H9 (cell line): Measurements from ENCODE around the gene ARSG. TPM values are rescaled to one million over a fixed set of nuclear protein-coding genes. Genes with fewer than 3 reads are reported as not detected.
A peak's percentile ranks its signal among the peaks of the same experiment; 100 is the strongest.

Experiments used
- DNase-seq: peaks from one replicate; pipeline ENCODE4 v3.0.0-alpha.2; 2017
- H2AFZ ChIP-seq: one replicate; pipeline ENCODE4 v1.6.1; 2013; ENCODE audit warnings: mild to moderate bottlenecking, low read length, control low read depth, moderate library complexity
- H2AK5ac ChIP-seq: 2 replicates; pipeline ENCODE4 v1.6.1; 2013; ENCODE audit warnings: low read length, control low read depth, mixed read lengths; ENCODE audit not compliant: insufficient read length
- H2BK120ac ChIP-seq: one replicate; pipeline ENCODE4 v1.6.1; 2013; ENCODE audit warnings: low read depth, mild to moderate bottlenecking, low read length, control low read depth, inconsistent platforms; ENCODE audit not compliant: poor library complexity, severe bottlenecking
- H2BK12ac ChIP-seq: 2 replicates; pipeline ENCODE4 v1.6.1; 2013; ENCODE audit warnings: low read length, control low read depth, mixed read lengths, low read depth; ENCODE audit not compliant: insufficient read length
- H2BK15ac ChIP-seq: 2 replicates; pipeline ENCODE4 v1.6.1; 2013; ENCODE audit warnings: low read depth, low read length, control low read depth
- H2BK20ac ChIP-seq: one replicate; pipeline ENCODE4 v1.6.1; 2013; ENCODE audit warnings: low read depth, mild to moderate bottlenecking, low read length, control low read depth, inconsistent platforms; ENCODE audit not compliant: poor library complexity, severe bottlenecking
- H2BK5ac ChIP-seq: 2 replicates; pipeline ENCODE4 v1.6.1; 2013; ENCODE audit warnings: low read length, control low read depth, mixed read lengths; ENCODE audit not compliant: insufficient read length
- H3K14ac ChIP-seq: 2 replicates; pipeline ENCODE4 v1.6.1; 2013; ENCODE audit warnings: low read length, control low read depth; ENCODE audit not compliant: insufficient read depth
- H3K18ac ChIP-seq: 2 replicates; pipeline ENCODE4 v1.6.1; 2013; ENCODE audit warnings: low read depth, mild to moderate bottlenecking, mixed read lengths, low read length, control low read depth; ENCODE audit not compliant: insufficient read length
- H3K23ac ChIP-seq: 2 replicates; pipeline ENCODE4 v1.6.1; 2013; ENCODE audit warnings: low read length, control low read depth, mixed read lengths, low read depth; ENCODE audit not compliant: insufficient read length
- H3K23me2 ChIP-seq: 2 replicates; pipeline ENCODE4 v1.6.1; 2013; ENCODE audit warnings: low read depth, mild to moderate bottlenecking, mixed read lengths, low read length, control low read depth; ENCODE audit not compliant: insufficient read length, poor library complexity, severe bottlenecking
- H3K27ac ChIP-seq: 2 replicates; pipeline ENCODE4 v1.5.1; 2013; ENCODE audit warnings: low read length, control low read depth, mixed read lengths, low read depth; ENCODE audit not compliant: insufficient read length
- H3K27me3 ChIP-seq: 2 replicates; pipeline ENCODE4 v1.6.1; 2013; ENCODE audit warnings: low read length, control low read depth, inconsistent platforms; ENCODE audit not compliant: insufficient read depth
- H3K4ac ChIP-seq: 2 replicates; pipeline ENCODE4 v1.6.1; 2013; ENCODE audit warnings: low read depth, mild to moderate bottlenecking, control low read depth, inconsistent platforms, low read length, moderate library complexity
- H3K4me1 ChIP-seq: 2 replicates; pipeline ENCODE4 v1.6.1; 2013; ENCODE audit warnings: low read length, control low read depth, inconsistent platforms; ENCODE audit not compliant: insufficient read depth
- H3K4me2 ChIP-seq: 2 replicates; pipeline ENCODE4 v1.6.1; 2013; ENCODE audit warnings: low read length, control low read depth, mixed read lengths; ENCODE audit not compliant: insufficient read length, insufficient read depth
- H3K56ac ChIP-seq: 2 replicates; pipeline ENCODE4 v1.6.1; 2013; ENCODE audit warnings: low read depth, mild to moderate bottlenecking, mixed read lengths, low read length, control low read depth; ENCODE audit not compliant: insufficient read length
- H3K79me1 ChIP-seq: 2 replicates; pipeline ENCODE4 v1.6.1; 2013; ENCODE audit warnings: low read depth, mild to moderate bottlenecking, moderate library complexity, low read length, control low read depth, inconsistent platforms; ENCODE audit not compliant: insufficient read depth, poor library complexity, severe bottlenecking
- H3K79me2 ChIP-seq: 2 replicates; pipeline ENCODE4 v1.6.1; 2013; ENCODE audit warnings: low read length, control low read depth, inconsistent platforms; ENCODE audit not compliant: insufficient read depth
- H3K9ac ChIP-seq: 2 replicates; pipeline ENCODE4 v1.6.1; 2013; ENCODE audit warnings: low read length, control low read depth, mixed read lengths; ENCODE audit not compliant: insufficient read length; ENCODE audit errors: extremely low read depth
- H3K9me3 ChIP-seq: one replicate; pipeline ENCODE4 v1.6.1; 2013; ENCODE audit warnings: low read depth, low read length, inconsistent platforms; ENCODE audit not compliant: control insufficient read depth
- H3T11ph ChIP-seq: one replicate; pipeline ENCODE4 v1.6.1; 2013; ENCODE audit warnings: mild to moderate bottlenecking, low read length, control low read depth, inconsistent platforms
- H4K20me1 ChIP-seq: one replicate; pipeline ENCODE4 v1.6.1; 2013; ENCODE audit not compliant: control insufficient read depth, insufficient read length, insufficient read depth
- H4K5ac ChIP-seq: 2 replicates; pipeline ENCODE4 v1.6.1; 2013; ENCODE audit warnings: low read depth, mild to moderate bottlenecking, mixed read lengths, low read length, control low read depth; ENCODE audit not compliant: insufficient read length
- H4K8ac ChIP-seq: replicated peaks from 2 replicates; pipeline ENCODE4 v1.6.1; 2013; ENCODE audit warnings: low read length, control low read depth, mixed read lengths, low read depth; ENCODE audit not compliant: insufficient read length
- H4K91ac ChIP-seq: 2 replicates; pipeline ENCODE4 v1.6.1; 2013; ENCODE audit warnings: low read depth, mild to moderate bottlenecking, moderate library complexity, mixed read lengths, low read length, control low read depth; ENCODE audit not compliant: insufficient read length
- H3K27ac Mint-ChIP-seq, 3 experiments: 2 replicates in 2 of 3; 3 replicates in 1 of 3; pipeline ENCODE4 v1.8.0; 2020 to 2021; ENCODE audit warnings: mixed read lengths in 3 of 3, mild to moderate bottlenecking in 1 of 3, moderate library complexity in 1 of 3
- H3K27me3 Mint-ChIP-seq: 2 replicates; pipeline ENCODE4 v1.8.0; 2021; ENCODE audit warnings: low read depth, mild to moderate bottlenecking, moderate library complexity, mixed read lengths
- H3K36me3 Mint-ChIP-seq, 3 experiments: 2 replicates in 2 of 3; 3 replicates in 1 of 3; pipeline ENCODE4 v1.8.0; 2020 to 2021; ENCODE audit warnings: low read depth in 3 of 3, mixed read lengths in 3 of 3; ENCODE audit not compliant: insufficient read depth in 1 of 3
- H3K4me1 Mint-ChIP-seq, 2 experiments: 2 replicates each; pipeline ENCODE4 v1.8.0; 2020; ENCODE audit warnings: mixed read lengths in 2 of 2
- H3K4me3 Mint-ChIP-seq, 2 experiments: 2 replicates in 1 of 2; 3 replicates in 1 of 2; pipeline ENCODE4 v1.8.0; 2020 to 2021; ENCODE audit warnings: mild to moderate bottlenecking in 2 of 2, mixed read lengths in 2 of 2, moderate library complexity in 1 of 2
- H3K9me3 Mint-ChIP-seq, 2 experiments: 2 replicates in 1 of 2; 3 replicates in 1 of 2; pipeline ENCODE4 v1.8.0; 2020; ENCODE audit warnings: mild to moderate bottlenecking in 2 of 2, mixed read lengths in 2 of 2, moderate library complexity in 1 of 2
- WGBS: extraction: QIAGEN DNeasy Blood & Tissue Kit; methylation state at CpG from one replicate; pipeline ENCODE4 v1.1.7; 2013; ENCODE audit warnings: missing lambda C conversion rate, low lambda C conversion rate, mixed read lengths; ENCODE audit not compliant: insufficient read length; ENCODE audit errors: extremely low coverage; 5-methylcytosine and 5-hydroxymethylcytosine counted together
- total RNA-seq: library from RNA; stranded (reverse); gene quantifications from 2 replicates; pipeline ENCODE4 v1.2.1, GENCODE V29; 2021
- TF ChIP-seq, protein P1 (sequence below): fragments of 200-600 bp; sonication (generic); conservative IDR thresholded peaks from 3 replicates; pipeline ENCODE4 v1.8.0; 2021; ENCODE audit warnings: antibody characterized with exemption, mild to moderate bottlenecking

Gene ARSG
- total RNA-seq, 1 experiment from 2014 or later, result 3.6 TPM

- Histone ChIP-seq H3K9ac (no peak overlapping the region), H3K23me2 (peaks cover 3% of the 10 kb centered on the region), H2BK5ac (no peak overlapping the region), H2AFZ (no peak overlapping the region), H3K27me3 (no peaks in the 10 kb centered on the region), H4K8ac (no peak overlapping the region), H4K91ac (no peak overlapping the region), H2BK12ac (no peak overlapping the region), H3K4me2 (no peak overlapping the region), H2BK120ac (no peak overlapping the region), H3K14ac (no peak overlapping the region), H2AK5ac (no peak overlapping the region), H3K4ac (no peak overlapping the region), H4K20me1 (no peaks in the 10 kb centered on the region), H3T11ph (no peak overlapping the region), H3K79me2 (no peaks in the 10 kb centered on the region), H2BK15ac (no peak overlapping the region), H3K79me1 (no peaks in the 10 kb centered on the region), H3K56ac (no peak overlapping the region), H3K18ac (no peak overlapping the region), H3K4me1 (peaks cover 9% of the 10 kb centered on the region; the same call in 1 of the 2 replicates), H2BK20ac (no peak overlapping the region), H3K27ac (no peak overlapping the region), H3K9me3 (no peaks in the 10 kb centered on the region), H3K23ac (no peak overlapping the region), H4K5ac (no peak overlapping the region)
- TF ChIP-seq, protein P1, sequence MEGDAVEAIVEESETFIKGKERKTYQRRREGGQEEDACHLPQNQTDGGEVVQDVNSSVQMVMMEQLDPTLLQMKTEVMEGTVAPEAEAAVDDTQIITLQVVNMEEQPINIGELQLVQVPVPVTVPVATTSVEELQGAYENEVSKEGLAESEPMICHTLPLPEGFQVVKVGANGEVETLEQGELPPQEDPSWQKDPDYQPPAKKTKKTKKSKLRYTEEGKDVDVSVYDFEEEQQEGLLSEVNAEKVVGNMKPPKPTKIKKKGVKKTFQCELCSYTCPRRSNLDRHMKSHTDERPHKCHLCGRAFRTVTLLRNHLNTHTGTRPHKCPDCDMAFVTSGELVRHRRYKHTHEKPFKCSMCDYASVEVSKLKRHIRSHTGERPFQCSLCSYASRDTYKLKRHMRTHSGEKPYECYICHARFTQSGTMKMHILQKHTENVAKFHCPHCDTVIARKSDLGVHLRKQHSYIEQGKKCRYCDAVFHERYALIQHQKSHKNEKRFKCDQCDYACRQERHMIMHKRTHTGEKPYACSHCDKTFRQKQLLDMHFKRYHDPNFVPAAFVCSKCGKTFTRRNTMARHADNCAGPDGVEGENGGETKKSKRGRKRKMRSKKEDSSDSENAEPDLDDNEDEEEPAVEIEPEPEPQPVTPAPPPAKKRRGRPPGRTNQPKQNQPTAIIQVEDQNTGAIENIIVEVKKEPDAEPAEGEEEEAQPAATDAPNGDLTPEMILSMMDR, result no peak
- peaks cover 29 to 30% of the 10 kb centered on the region in 2 experiments for H3K4me1 Mint-ChIP-seq
- no peaks in the 10 kb centered on the region for H3K36me3 Mint-ChIP-seq
- peak overlapping the region in 1 of 3 experiments; percentile 3; a peak in 2 of 7 replicates for H3K27ac Mint-ChIP-seq
- H3K4me3 Mint-ChIP-seq, result peak overlapping the region in 1 of 2 experiments; percentile 6; a peak in 1 of 5 replicates
- peak; percentile 62 for DNase-seq
- H3K27me3 Mint-ChIP-seq, result peaks cover 3% of the 10 kb centered on the region; the same call in 1 of the 2 replicates
- no CpG with 5 or more reads among the region's 5 CpGs for WGBS
- H3K9me3 Mint-ChIP-seq, result no peaks in the 10 kb centered on the region
Measured at GRCh38 chr17:68461589-68461988, 170.3 kb downstream of the ARSG start.
